Middle frontal gyrus (tissue), 1 donor: ENCODE measurements around the gene SLC49A3.
"Not testable (repeated sequence)": the region's sequence is repeated elsewhere in the genome, so short reads cannot be mapped to it uniquely, and the experiment has no call there.

Experiments
- DNase-seq: peaks from one replicate; pipeline ENCODE4 v3.0.0-alpha.2; 2015; ENCODE audit warnings: low spot score; ENCODE audit errors: extremely low spot score

Gene SLC49A3

GRCh38 chr4:703336-704197, 14.6 kb upstream of the SLC49A3 start:
- DNase-seq: no peak

- no peak for DNase-seq
These were observed 13.7 kb upstream of the SLC49A3 start for GRCh38 chr4:702618-703048.

GRCh38 chr4:700587-701264, 11.8 kb upstream of the SLC49A3 start:
- no peak for DNase-seq

GRCh38 chr4:699816-700580, 11.0 kb upstream of the SLC49A3 start:
- no peak for DNase-seq

DNA sequence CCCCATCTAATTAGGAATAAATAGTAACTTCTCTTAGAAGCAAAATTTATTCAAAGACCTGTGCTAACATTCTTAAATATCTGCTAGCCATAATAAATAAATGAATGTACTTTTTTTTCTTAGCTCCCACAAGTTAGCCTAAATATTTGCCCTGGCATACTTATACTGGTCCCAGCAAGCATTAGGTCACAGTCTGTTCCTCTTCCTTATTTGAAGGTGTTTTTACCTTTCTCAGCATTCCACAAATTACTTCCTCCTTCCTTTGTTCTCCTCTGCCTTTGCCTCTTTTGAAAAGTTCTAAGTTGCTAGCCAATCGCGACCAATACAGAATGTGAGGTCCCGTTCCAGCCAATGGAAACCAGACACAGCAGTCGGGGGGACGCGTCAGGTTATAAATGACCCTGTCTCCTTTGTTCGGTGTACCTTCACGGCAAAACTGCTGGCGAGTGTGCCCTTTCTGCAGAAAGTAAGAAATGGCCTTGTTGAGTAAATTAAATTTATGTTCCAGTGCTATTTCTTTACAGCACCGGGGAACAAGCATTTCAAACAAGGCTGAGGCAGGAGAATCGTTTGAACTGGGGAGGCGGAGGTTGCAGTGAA, 5.5 kb upstream of the SLC49A3 start:
- DNase-seq: not testable (repeated sequence)

DNA sequence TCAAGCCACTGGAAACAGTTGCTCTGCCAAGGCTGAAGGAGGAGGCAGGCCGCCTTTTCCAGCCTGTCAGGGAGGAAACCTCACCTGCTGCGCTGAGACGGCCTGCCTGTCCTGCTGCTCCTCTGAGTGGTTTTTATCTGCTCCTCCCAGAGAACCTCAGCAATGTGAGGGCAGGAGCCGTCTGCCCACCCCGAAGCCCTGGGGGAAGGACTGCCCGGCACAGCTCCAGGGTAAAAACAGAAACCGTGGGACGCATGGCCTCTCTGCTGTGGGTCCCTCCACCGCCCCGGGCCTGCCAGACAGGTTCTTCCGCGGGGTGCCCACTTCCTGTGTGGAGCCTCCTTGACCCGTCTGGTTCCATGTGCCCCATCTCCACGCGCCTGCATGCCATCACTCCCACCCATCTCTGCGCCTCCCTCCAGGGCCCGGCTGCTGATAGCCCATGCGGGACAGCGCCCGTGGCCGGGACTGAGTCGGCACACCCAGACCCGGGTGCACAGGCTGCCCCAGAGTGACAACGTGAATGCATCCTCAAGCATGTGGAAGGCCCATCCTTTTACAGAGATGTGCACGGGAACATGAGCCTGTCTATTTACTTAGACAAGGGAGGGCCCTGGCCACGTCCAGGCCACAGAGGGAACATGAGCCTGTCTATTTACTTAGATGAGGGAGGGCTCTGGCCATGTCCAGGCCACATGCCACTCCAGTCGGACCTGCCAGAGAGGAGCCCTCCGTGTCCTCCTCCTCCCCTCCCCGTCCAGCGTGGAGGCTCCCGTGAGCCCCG, 4.0 kb upstream of the SLC49A3 start:
- DNase-seq: no peak

- DNase-seq: no peak
These were observed 772 bp upstream of the SLC49A3 start for GRCh38 chr4:689723-690122.

DNA sequence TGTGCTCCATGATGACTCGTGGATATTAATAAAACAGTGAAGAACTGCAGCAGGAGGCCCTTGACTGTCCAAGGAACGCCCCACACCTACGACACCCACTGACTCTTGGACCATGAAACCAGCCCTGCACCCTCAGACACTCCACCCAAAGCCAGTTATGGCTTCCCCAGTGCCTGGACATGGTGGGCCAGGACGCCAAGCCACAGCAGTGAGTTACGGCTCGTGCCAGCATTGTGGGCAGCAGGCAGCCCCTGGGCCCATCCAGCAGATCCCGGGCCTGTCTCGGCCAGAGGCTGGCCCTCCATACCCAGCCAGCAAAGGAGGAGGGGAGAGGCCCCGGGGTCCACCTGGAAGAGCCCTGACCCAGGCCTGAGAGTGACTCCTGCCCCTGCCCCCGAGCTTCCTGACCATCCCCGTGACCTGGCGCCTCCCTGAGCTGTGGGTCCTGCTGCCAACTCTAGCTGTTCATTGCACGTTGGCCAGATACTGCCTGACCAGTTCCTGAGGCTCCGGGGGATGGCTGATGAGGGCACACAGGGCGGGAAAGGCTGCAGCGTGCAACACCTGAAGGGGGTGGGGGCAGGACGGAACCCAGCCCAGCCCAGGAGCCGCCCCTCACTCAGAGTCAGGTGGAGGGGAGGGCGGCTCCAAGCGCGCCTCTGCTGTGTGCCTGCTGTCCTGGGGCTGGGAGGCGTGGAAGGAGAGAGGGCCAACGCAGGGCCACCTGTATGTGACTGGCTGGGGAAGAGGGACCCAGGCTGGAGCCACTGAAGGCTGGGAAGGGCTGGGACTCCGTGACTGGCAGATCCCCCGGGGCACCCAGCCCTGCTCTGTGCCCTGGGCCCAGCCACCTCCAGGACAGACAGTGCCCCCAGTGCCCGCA, 739 bp downstream of the SLC49A3 start:
- no peak for DNase-seq

GRCh38 chr4:687048-687970, 1.6 kb downstream of the SLC49A3 start:
- DNase-seq: no peak

GRCh38 chr4:686413-687040, 2.4 kb downstream of the SLC49A3 start:
- DNase-seq: no peak

DNA sequence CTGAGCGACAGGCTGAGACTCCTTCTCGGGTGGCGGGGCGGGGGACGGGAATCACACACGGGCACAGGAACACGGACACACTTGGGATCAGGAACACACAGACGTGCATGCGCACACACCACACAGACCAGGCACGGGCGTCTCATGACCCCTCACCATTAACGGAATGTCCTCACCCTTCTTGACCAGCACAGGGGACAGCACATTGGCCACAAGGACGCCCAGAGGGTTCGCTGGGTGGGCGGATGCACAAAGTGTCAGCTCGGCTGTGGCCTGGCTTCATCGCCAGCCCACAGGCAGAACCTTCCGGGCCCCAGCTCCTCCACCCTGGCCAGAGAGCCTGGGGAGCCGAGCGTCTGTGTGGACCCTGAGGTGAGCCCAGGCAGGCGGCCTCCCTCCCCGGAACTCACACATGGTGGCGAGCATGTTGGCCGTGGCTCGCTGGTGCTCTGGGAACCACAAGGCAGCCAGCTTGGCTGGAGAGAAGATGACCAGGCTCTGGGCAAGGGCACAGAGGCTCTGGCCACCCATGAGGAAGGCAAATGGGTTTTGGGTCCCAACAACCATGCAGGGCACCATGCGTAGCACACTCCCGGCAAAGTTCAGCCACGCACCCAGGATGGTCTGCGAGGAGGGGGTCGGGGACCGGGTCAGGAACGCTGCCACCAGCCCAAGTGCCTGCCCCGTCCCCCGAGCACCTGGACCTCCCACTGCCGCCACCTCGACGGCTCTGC, 3.1 kb downstream of the SLC49A3 start:
- DNase-seq: no peak

- no peak for DNase-seq
These were observed 4.2 kb downstream of the SLC49A3 start for GRCh38 chr4:684623-685327.

DNA sequence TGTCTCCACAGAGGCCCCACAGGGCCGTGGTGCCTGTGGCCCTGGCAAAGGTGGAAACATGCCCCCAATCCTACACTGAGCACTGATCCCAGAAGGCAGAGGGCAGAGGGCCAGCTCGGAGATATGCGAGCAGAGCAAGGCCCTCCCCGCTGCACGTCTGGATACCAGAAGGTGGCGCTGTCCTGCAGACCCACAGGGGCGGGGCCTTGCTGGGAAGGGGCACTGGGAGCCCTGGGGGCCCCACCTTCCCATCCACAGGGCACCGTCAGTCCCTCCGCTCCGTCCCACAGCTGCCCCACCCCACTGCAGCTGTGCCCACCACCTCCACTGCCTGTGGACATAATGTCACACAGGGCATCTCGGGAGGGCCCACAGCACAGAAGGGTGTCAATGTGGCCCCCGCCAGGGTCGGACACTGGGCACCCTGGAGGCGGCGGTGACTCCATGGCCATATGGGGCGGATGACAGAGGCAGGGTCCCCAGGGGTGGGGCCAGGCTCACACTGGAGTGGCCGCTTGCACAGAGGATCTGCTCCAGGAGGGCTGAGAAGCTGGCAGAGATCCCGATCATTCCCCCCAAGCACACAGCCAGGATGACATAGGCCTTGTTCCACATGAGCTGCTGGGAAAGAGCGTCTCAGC, 4.8 kb downstream of the SLC49A3 start:
- DNase-seq: peak; percentile 56

- no peak for DNase-seq
These were observed 5.6 kb downstream of the SLC49A3 start for GRCh38 chr4:683247-683897.

DNA sequence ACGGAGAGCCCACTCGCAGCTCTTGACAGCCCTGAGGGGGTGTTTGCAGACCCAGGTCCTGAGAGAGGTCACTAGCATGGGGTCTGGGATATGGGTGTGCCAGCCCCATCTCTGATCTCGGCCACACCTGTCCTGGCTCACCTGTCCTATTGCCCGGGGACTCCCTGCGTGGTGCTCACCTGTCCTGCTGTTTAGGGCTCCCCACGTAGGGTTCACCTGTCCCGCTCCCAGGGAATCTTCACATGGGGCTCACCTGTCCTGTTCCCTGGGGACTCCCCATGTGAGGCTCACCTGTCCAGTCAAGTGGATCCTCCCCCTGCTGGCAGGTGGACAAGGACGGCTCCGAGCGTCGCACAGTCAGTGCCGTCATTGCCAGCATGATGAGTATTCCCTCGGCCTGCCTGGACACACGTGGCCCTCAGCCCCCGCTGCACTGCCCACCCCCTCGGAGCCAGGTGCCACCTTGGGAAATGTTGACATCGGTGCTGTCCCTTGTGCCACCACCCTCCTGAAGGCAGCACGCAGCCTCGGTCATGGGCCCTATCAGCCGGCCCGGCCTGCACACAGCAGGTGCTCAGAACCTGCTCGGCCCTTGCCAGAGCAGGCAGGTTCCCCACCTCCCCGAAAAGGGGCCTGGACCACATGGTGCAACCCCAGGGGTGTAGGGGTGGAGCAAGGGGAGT, 6.3 kb downstream of the SLC49A3 start:
- DNase-seq: no peak
